GM12874 (cell line): ENCODE data around the gene TMEM95.

Source experiments
- TF ChIP-seq, protein P1 (sequence below): IDR thresholded peaks from 2 replicates; pipeline ENCODE4 v1.5.1; 2011; ENCODE audit warnings: low read depth, mild to moderate bottlenecking, control low read depth, low read length, moderate library complexity; ENCODE audit not compliant: insufficient read depth

Gene TMEM95

DNA sequence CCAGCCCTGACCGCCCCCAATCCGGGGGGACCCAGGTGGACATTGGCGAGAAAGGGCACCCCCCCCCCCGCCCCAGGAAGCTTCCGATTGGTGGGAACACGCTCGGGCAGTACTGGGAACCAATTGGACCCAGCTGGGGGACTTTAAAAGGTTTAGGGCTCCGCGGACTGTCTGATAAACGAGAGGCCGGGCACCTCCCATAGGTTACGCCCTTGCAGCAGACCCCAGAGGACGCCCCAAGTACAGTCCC, 48.7 kb downstream of the TMEM95 start:
- TF ChIP-seq, protein P1, sequence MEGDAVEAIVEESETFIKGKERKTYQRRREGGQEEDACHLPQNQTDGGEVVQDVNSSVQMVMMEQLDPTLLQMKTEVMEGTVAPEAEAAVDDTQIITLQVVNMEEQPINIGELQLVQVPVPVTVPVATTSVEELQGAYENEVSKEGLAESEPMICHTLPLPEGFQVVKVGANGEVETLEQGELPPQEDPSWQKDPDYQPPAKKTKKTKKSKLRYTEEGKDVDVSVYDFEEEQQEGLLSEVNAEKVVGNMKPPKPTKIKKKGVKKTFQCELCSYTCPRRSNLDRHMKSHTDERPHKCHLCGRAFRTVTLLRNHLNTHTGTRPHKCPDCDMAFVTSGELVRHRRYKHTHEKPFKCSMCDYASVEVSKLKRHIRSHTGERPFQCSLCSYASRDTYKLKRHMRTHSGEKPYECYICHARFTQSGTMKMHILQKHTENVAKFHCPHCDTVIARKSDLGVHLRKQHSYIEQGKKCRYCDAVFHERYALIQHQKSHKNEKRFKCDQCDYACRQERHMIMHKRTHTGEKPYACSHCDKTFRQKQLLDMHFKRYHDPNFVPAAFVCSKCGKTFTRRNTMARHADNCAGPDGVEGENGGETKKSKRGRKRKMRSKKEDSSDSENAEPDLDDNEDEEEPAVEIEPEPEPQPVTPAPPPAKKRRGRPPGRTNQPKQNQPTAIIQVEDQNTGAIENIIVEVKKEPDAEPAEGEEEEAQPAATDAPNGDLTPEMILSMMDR, result no peak

DNA sequence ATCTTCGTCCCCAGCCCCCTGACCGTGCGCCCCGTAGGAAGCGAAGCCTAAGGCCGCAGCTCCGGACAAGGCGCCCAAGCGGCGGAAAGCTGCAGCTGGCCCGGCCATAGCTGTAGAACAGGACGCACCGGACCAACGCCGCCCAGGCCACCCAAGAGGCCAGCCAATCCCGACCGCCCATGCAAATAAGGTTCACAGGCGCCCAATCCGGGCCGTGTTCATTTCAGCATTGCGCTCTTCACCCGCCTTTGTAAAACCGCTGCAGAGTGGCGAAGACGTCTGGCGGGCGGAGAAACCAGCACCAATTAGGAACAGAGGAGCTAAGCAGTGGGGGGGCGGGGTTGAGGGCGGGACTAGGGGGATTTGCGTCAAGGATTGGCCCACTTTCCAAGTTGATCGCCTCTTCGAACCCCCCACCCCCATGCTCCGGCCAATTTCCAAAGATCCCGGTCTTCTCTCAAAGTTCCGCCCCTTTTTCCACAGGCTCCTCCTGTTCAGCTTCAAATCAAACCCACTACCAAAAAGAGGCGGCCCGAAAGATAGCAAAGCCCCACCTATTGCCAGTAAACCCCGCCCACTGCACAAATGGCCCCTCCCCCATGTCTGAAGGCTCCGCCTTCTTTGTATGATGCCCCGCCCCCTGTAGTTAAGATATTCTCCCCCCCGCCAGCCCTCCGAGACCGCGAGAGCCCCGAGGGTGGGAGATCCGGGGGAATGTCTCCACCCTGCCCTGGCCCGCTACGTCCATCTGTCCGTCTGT, 49.2 kb downstream of the TMEM95 start, which contains the start of gene TMEM256:
TMEM256 (minus strand) TSS at position 121 of the 760 bp plus-strand sequence; CDS start at position 108, 13 bp downstream.
- TF ChIP-seq, protein P1, result no peak

DNA sequence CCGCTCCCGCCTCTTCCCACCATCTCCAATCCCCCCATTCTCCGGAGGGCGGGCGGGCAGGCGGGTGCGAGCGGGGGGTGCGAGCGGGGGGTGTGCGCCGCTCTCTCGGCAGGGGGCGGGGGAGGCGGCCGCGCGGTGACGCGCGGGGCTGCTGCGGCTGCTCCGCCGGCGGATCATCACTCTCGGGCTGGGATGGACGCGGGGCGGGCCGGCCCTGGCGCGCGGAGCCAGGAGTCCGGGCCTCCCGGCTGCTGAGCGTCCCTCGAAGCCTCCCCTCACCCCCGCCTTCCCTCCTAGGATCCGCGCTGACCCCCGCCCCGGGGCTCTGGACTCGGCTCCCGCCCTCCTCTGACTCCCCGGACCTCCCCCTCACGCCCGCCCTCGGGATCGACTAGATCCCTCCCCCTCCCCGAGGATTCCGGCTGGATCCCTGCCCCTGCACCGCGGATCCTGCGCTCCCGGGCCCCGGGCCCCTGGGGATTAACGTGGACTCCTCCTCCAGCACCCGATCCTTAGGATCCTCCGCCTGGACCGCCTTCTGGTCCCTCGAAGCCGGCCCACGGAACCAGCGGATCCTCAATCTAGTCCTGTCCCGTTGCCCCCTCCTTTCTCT, 49.9 kb downstream of the TMEM95 start:
- TF ChIP-seq, protein P1, result no peak

DNA sequence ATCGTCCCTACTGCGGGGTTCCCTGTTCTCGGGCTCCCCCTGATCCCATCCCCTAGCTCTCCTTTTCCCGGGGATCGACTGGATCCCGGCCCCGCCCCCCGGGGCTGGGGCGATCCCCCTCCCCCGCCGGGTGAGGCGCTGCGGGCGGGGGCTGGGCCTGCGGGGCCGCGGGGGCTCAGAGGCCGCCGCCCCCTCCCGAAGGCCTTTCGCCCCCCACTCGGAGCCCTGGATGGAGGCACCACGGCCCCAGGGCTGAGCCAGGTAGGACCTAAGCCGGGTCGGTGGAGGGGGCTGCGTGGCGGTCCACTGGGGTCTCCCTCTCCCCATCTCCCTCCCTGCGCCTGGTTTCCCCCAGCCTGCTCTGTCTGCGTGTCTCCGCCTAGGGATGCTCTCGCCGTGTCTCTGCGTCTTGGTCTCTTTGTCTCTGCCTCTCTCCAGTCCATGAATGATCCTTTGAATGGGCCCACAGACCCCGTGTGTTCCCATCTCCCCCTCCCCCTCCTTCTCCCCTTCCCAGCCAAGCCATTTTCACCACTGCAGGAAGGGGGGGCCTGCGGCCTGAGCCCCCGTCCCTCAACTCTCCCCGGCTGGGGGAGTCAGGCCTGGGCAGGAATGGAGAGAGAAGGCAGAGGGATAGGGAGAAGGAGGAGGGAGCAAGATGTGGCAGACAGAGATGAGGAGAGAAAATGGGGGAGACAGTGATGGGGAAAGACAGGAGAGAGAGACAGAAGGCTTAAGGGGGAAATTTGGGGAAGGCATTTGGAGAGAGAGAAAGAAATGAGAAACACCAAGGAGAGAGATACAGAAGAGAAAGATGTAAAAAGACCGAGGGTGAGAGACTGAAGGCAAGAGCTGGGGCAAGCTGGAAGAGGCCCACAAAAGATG, 50.6 kb downstream of the TMEM95 start:
- TF ChIP-seq, protein P1, result no peak

DNA sequence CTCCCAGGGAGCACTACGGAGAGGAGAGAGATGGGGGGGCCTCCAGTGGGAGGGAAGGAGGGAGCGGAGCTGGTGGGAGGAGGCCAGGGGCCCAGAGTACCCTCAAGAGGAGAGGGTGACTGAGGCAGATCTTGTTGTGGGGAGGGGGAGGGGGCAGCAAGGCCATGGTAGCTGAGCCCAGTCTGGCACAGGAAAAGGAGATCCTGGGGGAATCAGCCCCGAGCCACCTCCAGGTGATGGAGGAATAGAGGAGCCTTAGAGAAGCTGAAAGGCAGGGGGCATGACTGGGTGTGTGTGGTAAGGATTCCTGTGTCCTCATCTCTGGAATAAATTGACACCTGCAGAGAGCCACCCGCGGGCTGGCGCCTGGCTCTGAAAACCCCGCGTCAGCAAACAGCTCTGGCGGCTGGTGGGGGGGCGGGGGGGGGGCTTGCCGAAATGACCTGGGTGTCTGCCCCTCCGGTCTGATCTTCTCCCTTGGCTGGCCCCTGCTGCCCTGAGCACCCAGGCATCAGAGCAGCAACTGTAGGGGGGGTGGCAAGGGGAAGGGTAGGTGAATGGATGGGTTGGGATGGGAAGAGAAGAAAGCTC, 51.4 kb downstream of the TMEM95 start:
- TF ChIP-seq, protein P1, result no peak
